GM19351 (cell line): Measurements from ENCODE around the gene CSPG4.
"Not testable (repeated sequence)": the region's sequence is repeated elsewhere in the genome, so short reads cannot be mapped to it uniquely, and the experiment has no call there.

ENCODE experiments used
- ATAC-seq: cut with Tn5 transposase; IDR thresholded peaks from one replicate; pipeline ENCODE4 v1.9.1; 2021; ENCODE audit warnings: mild to moderate bottlenecking, moderate library complexity; ENCODE audit not compliant: unreplicated experiment

CSPG4 gene

DNA sequence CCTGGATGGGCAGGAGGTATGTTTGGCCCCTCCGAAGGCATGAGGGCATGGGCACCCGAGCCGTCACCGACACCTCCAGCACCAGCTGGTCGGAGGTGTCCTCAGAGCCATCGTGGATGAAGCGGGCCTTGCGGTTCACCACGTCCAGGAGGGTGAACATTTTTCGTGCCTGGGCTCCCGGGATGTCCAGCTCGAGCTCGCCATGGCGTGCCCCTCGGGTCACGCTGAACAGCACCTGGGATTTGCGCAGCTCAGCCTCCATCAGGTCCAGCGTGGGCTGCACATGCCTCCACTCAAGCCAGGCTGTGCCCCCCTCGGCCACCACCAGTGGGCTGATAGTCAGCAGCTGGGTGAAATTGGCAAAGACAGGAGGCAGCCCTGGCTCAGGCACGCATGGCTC is 23.2 kb downstream of the CSPG4 start:
- not testable (repeated sequence) for ATAC-seq

DNA sequence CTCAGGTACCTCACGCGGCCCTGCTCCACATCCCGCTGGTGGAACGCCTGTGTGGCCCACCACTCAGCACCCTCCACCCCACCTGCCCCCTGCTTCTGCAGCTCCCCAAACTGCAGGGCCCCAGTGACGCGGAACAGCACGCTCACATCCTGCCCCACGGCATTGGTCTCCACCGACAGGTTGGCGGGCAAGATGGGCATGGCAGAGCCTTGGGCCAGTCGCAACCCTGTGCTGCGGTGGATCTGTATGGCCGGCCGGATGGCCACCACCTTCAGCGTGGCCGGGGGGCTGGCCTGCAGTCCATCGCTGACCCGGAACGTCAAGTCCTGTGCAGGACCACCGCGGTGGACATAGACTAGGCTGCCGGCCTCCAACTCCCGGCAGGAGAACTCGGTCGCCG is 23.8 kb downstream of the CSPG4 start:
- ATAC-seq: no peak

DNA sequence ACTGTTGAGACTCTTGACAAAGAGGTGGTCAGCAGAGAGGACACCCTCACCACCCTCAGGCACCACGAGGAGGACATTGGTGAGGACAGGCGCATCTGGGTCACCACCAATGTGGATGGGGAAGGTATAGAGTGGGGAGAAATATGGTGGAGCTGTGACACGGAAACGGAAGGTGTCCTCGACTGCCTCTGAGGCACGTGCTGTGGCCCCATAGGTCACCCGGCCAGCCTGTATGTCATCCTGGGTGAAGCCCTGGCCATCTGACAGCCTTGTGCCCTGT is 24.4 kb downstream of the CSPG4 start:
- ATAC-seq: no peak

DNA sequence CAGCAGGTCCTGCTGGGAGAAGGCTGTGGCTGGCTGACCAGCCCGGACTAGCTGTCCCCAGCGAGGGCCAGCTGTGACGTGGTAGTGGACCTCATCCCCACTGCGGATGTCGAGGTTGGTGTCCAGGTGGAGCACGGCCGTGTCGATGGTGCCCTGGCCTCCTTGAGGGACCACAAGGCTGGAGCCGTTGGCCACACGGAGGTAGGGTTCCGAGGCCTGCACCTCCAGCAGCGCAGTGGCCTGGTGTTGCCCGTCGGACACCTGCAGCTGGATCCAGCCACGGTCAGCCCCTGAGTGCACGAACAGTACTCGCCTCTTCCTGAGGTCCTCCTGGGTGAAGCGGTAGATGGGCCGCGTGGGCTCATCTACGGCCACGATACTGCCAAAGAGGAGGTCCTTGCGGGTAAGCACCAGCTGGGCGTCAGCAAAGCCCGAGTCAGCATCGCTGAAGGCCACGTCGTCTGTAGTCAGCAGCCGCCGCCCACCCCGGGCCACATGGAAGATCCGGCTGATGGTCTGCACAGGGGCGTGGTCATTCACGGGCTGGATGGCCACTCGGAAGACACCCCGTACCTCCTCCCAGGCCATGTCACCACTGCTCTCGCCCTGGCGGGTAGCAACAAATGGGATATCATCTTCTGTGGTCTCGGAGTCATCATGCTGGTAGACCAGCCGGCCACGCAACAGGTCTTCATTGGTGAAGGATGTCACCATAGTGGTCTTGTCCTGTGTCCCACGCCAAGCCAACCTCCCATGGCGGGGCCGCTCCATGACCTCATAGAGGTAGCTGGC is 25.0 kb downstream of the CSPG4 start:
- no peak for ATAC-seq

DNA sequence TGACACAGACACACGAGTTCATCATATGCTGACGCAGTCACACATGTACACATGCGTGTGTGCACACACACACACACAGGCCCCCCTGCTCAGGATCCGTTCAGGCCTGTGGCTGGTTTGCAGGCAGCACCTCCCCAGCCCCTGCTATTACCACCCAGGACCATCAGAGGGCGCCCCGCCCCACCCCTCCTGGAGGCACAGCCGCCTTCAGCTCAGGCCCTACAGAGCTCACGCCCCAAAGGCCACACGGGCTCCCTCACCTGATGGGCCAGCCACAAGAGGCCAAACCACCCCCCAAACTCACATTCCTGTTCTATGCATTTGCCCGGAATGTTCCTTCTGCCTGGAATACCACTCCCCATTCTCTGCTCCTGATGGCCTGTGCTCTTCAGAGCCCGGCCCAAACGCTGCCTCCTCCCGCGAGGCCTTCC is 26.4 kb downstream of the CSPG4 start:
- peak; percentile 49 for ATAC-seq

DNA sequence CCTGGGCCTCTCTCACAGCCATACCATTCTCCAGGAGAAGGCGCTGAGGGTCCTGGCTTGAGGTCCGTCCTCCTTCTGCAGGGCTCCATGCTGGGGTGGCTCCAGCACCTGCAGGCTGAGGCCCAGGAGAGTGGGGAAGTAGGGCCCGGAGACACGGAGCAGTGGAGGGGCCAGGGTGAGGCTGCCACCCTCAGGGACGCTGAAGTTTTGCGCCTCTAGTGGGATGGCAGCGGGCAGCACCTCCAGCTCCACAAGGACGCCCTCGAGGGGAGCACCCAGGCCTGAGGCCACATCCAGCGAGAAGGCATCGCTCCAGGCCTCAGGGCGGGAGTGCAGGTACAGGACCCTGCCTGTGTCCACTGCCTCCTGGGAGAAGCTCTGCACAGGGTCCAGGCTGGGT is 27.5 kb downstream of the CSPG4 start:
- ATAC-seq: no peak

DNA sequence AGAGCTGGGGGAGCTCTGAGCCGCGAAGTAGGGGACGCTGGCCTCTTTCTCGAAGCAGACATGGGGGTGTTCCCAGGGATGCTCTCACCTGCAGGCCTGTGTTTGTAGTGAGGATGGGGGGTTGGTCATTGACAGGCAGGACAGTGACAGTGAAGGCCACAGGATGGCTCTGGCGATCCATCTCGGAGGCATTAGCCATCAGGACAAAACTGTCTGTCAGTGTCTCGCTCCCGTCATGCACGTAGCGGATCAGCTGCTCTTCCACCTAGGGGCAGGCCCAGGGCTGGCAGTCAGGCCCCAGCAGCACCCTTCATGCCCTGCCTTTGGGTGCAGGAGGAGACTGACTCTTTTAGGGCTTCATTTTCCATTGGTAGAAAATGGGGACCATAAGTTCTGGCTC is 28.0 kb downstream of the CSPG4 start:
- ATAC-seq: no peak

DNA sequence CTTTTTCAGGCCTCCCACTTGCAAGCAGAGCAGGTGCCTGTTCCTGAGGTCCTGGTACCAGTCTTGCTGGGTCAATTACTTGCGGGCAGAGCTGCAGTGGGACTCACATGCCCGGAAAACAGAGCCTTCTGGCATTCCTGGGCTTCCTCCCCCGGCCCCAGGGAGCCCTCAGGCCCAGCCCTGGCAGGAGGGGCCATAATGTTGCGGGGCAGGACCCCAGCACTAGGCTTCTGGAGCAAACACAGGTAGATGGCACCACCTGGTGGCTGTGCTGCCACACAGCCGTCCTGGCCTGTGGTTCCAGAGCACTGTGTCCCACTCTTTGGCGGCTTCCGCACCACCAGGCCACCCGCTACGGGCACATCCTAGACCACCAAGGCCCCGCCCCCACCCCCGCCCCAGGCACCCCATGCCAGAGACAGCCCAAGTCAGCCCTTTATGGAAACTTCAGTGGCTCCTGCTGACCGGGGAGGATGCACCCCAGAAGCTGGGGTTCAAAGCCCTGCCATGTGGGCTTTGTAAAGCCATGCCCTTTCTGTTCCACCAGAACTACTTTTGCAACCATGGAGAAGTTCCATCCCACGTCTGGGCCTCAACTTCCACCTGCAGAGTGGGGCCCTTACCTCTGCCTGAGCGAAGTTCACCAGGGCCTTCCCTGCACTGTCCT is 28.9 kb downstream of the CSPG4 start:
- peak; percentile 63 for ATAC-seq

DNA sequence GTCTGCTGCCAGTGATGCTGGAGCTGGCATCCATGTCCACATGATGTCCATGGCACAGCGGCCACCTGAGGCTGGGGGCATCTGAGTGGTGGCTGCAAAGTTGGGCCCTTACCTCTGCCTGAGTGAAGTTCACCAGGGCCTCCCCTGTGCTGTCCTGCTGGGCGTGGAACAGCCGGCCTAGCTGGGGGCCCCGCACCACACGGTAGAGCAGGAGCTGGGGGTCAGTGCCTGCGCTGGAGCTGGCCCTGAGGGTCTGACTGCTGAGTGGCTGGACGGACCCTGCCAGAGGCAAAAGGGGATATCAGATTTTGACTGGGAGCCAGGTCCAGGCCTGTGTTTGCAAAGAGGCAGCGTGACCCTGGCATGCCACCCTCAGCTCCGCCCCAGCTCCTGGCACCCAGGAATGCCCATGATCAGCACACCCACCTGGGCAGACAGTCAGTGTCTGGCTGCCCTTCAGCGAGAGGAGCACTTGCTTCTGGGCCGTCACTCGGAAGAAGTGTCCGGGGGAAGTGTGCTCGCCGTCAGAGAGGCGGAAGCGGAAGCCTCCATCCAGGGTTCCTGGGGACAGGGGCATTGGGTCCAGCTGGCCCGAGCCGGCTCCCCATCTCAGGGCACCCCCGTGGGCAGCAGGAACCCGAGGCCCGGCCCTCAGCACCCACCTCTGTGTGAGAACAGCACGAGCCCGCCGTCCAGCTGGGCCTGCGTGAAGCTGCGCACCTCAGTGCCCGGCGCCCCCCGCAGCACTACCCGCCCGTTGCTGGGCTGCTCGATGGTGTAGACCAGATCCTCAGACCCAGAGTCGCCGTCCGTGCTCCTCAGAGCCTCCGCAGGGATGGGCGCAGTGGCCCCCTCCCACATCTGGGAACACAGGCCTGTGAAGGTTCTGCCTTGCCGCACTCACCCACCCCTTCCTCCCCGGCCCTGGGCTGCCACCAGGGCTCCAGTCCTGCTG is 30.2 kb downstream of the CSPG4 start:
- ATAC-seq: no peak

DNA sequence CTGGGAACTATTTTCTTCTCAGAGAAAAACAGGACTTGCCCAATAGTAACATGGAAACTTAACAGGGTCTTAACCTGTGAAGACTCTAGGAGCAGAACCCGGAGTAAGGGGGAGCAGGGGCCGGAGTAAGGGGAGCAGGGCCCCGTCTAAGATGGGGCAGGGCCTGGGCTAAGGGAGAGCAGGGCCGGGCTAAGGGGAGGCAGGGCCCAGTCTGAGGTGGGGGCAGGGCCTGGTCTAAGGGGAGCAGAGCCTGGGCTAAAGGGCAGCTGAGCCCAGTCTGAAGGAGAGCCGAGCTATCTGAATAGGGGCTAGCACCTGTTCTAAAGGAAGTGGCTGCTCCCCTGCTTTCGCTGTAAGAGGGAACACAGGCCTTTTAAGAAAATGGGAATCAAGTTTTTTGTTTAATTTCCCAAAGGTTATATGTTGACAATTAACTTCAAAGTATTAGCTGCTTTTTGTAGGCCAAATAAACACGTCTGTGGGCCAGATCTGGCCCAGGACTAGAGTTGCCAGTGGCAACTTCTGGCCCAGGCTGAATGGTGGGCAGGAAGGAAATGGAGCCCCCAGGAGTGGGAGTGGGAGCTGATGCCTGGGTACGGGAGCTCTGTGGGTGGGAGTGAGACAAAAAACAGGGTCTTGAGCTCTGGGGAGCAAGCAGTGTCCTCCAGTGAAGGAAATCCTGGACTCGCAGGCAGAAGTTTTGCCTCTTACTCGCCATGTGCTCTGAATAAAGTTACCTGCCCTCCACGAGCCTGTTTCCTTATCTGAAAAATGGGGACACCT is 32.5 kb downstream of the CSPG4 start:
- no peak for ATAC-seq

DNA sequence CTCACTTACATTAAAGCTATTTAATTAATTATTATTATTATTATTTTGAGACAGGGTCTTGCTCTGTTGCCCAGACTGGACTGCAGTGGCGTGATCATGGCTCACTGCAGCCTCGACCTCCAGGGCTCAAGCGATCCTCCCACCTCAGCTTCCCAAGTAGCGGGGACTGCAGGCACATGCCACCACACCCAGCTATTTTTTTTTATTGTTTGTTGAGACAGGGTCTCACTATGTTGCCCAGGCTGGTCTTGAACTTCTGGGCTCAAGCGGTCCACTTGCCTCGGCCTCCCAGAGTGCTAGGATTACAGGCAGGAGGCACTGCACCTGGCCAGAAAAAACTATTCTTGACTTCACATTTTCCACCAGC is 34.3 kb downstream of the CSPG4 start:
- not testable (repeated sequence) for ATAC-seq

DNA sequence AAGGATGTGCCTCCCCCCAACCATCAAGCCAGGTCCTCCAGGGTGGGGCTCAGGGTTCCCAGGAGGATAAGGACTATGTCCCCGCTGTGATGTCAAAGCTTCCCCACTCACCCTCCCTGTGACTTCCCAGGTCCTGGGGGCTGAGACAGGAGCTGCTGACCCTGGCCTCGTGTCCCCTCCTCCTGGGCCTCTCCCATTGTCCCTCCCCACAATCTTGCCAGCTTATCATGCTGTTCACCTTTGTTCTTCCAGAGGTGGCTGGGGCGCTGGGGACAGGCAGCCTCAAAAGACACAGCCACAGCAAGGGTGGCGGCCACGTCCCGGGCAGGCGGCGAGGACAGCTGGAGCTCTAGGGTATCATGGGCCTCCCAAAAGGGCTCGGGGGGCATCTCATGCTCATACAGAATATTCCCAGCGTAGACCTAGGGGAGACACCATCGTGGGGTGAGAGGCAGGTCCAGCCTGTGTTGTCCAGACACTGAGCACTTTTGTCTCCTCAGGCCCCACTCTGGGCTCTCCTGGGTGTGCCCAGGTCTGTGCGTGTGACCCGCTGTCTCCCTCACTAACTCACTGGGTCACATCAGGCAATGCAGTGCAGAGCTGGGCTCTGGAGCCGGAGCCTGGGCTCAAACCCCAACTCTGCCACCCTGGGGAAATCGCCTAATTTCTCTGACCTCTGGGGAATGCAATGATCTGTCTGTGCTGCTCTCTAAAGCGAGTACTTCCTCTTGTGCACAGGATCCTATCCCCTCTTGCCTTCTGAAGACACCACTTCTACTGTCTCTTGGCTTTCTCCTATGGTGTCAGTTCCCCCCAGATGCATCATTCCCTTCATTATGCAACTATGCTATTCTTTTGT is 35.0 kb downstream of the CSPG4 start:
- ATAC-seq: no peak

DNA sequence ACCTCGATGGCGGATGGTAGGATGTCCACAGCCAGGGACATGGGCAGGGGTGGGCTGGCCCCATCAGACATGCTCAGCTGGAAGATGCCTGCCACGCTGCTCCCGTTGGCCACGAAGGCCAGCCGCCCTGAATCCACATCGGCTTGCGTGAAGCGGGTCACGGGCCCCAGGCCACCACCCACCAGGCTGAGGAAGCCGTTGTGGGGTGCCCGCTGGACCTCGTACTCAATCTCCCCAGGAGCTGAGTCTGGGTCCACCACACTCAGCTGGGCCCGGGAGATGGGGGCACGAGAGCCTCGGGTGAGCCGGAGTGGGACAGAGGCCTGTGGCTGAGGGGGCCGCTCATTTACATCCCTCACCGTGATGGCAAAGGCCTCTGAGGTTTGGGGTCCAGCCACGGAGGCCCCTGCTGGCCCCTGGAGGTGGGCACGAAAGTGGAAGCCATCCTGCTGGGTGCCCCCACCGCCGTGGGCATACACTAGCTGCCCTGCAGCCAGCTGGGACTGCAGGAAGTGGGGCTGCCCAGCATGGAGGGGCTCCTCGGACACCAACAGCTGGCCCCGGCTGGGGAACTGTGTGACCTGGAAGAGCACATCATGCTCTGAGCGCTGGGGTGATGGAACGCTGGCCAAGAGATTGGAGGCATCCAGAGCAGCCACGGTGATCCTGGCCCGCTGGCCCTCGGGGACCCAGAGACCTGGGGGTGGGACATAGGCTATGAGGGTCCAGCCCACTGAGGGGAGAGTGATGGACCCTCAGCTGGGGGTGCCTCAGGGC is 35.8 kb downstream of the CSPG4 start:
- ATAC-seq: no peak

DNA sequence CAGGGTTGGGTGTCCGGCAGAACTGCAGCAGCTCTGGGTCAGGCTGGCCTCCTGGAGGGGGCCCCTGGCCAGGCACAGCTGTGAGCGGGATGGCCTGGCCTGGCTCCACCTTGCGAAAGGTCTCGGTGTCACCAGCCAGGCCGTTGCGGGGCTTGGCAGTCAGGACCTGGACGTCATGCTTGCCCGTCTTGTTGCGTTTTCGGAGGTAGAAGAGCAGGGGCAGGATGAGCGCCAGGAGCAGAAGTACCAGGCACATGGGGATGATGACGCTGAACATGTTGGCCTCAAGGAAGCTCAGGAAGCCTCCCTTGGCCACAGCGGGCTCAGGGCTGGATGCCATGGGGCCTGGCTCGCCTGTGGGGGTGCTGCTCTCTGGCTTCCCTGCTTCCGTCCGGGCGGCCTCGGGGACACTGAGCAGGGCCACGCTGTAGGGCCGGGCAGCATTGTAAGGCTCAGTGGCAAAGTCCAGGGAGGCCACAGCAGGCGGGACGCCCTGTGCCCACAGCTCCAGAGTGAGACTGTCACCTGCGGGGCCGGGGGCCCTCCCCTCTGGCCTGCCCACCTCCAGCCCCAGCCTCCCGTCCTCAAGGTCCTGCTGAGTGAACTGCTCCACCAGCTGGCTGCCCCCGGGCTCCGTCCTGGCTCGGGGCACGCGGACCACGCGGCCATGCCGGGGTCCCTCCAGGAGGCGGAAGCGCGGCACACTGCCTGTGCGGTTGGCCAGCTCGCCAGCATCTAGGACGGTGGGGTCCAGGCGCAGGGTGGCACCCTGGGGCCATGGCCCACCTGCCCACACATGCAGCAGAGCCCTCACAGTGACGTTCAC is 36.9 kb downstream of the CSPG4 start:
- no peak for ATAC-seq

DNA sequence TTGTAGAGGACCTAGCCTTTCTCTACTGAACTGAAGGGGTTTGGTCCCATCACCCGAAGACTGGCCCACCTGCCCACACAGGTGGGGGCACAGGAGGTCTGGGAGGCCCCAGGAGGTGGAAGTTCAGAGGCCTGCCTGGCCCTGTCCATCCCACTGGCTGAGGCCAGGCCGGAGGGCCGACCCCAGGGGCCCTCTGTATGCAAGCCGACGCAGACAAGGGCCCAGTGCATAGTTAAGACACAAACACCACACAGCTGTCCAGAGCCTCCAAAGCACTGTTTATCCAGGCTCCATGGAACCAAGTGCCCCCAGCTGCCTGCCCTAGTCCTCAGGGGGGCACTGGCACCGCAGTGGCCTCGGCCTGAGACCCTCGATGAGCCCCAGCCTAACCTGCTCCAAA is 38.3 kb downstream of the CSPG4 start:
- no peak for ATAC-seq

DNA sequence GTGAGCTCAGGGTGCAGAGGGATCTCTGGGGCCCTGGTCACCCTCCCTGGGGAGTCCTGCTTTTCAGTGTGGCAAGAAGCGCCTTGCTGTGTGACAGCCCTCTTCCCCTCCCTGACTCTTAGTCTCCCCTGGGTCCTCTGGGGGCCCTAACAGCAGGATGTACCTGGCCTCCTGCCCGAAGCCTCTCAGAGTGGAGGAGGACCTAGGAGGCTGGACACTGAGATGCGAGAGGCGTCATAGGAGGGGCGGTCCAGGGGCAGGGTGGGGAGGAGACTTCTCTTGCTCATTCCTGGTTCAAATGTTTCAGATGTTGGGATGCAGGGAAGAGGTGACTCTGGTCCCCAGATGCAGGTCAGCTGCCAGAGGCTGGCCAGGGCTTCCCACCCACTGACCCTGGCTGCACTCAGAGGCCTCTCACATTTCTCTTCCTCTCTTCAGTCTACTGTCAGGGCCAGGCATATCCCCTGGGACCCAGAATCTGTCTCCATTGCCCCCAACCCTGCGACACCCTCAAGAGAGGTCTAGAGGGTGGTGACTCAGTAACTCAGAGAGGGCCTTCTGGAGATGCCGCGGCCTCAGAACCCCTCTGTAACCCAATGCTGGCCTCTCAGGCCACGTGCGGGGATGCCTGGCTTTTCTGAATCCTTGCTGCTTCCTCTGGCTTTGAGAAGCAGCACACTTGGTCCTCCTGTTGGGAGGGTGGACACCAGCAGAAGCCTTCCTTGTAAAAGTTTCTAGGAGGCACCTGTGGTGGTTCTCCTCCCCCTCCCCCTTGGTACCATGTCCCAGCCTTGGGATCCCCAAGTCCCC is 39.0 kb downstream of the CSPG4 start:
- no peak for ATAC-seq

DNA sequence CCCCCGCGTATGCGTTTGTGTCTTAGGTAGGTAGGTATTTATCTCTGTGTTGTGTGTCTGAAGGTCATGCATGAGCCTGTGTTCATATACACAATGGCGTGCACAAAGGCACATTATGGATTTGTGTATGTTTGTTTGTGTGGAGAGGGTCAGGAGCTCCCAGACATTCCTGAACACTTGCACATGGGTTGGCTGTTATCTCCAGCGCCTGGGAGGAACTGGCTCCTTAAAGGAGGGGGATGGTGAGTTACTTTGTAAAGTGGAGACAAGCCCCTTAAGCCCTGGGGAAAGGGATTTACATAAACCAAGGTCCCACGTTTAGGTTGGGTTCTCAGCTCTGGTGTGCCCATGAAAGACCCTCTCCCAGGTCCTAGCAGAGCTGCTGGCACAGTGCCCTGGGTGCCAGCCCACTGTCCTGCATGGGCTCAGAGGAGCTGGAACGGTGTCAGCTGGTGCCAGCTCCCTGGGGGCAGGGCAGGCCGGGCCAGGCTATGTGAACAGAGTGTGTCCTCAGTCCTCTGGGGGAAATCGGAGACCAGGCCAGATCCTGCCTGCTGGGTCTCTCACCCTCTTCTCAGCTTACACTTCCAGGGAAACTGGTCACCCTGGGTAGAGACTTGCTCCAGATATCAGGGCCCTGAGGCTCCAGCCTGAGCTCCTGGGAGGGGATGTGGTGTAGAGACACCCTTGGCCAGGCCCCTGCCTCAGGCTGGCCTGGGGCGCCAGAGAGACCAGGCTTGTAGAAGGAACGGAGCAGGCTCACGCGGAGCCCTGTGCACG is 39.8 kb downstream of the CSPG4 start:
- ATAC-seq: no peak
